Measurements from ENCODE around the gene R3HDM2. TPM values are rescaled to one million over a fixed set of nuclear protein-coding genes. Genes with fewer than 3 reads are reported as not detected.
"Not testable (repeated sequence)": the region's sequence is repeated elsewhere in the genome, so short reads cannot be mapped to it uniquely, and the experiment has no call there.

R3HDM2 gene
- polyA plus RNA-seq, 1 experiment, result 20.0 TPM

DNA sequence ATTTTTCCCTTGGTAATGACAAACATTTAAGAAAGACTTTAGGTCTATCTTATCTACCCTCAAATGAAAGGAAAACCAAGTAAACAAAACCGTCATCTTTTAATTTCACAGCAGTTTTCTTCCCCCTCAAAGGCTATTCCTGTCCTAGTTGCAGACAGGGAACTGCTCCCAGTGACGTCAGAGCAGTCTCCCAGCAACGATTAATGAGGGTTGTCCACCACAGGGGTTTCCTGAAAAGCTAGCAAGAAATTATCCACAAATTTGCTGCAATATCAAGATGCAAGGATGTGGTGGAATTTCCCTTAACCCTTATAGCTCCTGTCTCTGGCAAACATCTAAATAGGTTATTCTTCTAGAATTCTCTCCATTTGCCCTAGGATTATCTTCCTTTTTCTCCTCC, 90.7 kb downstream of the R3HDM2 start:
- POLR2A ChIA-PET, result interaction anchor here (0.6 kb wide), 1 partner anchor 115 kb away, joined by 7 read pairs; the partner anchor contains the start of gene INHBE
- no peak overlapping the region for H3K4me3 ChIP-seq (ENCODE audit: low read depth, low read length)
- H3K27ac ChIP-seq (ENCODE audit: low read depth, low read length), result no peak overlapping the region
- TF ChIP-seq, protein P1, sequence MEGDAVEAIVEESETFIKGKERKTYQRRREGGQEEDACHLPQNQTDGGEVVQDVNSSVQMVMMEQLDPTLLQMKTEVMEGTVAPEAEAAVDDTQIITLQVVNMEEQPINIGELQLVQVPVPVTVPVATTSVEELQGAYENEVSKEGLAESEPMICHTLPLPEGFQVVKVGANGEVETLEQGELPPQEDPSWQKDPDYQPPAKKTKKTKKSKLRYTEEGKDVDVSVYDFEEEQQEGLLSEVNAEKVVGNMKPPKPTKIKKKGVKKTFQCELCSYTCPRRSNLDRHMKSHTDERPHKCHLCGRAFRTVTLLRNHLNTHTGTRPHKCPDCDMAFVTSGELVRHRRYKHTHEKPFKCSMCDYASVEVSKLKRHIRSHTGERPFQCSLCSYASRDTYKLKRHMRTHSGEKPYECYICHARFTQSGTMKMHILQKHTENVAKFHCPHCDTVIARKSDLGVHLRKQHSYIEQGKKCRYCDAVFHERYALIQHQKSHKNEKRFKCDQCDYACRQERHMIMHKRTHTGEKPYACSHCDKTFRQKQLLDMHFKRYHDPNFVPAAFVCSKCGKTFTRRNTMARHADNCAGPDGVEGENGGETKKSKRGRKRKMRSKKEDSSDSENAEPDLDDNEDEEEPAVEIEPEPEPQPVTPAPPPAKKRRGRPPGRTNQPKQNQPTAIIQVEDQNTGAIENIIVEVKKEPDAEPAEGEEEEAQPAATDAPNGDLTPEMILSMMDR (IDR thresholded peaks at IDR 0.05; ENCODE audit: low read depth, low read length), result no peak
- CTCF ChIA-PET, result interaction anchor here (0.6 to 3.4 kb wide), 5 partner anchors 33 to 243 kb away, joined by 3 to 18 read pairs (median 4); no protein-coding TSS in a partner anchor
- no peaks in the 10 kb centered on the region for H3K27me3 ChIP-seq (ENCODE audit: control insufficient read depth, insufficient read depth, low read length)
- H3K9me3 ChIP-seq (ENCODE audit: control insufficient read depth, insufficient read depth, low read length), result no peaks in the 10 kb centered on the region
- DNase-seq (ENCODE audit: low read depth, low spot score), result peak; percentile 16

DNA sequence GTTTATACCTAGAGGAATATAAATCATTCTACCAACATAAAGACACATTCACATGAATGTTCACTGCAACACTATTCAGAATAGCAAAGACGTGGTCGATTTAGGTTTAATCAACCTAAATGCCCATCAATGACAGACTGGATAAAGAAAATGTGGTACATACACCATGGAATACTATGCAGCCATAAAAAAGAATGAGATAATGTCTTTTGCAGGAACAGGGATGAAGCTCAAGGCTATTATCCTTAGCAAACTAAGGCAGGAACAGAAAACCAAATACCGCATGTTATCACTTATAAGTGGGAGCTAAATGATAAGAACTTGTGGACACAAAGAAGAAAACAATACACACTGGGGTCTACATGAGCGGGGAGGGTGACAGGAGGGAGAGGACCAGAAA, 94.5 kb downstream of the R3HDM2 start:
- H3K9me3 ChIP-seq (ENCODE audit: control insufficient read depth, insufficient read depth, low read length); H3K27me3 ChIP-seq (ENCODE audit: control insufficient read depth, insufficient read depth, low read length); H3K27ac ChIP-seq (ENCODE audit: low read depth, low read length); POLR2A ChIA-PET; DNase-seq (ENCODE audit: low read depth, low spot score); H3K4me3 ChIP-seq (ENCODE audit: low read depth, low read length): not testable (repeated sequence)
- CTCF ChIA-PET, result interaction anchor here (0.8 to 1.6 kb wide), 2 partner anchors 117 to 123 kb away, joined by 5 read pairs; partner anchors contain the start of gene GLI1

DNA sequence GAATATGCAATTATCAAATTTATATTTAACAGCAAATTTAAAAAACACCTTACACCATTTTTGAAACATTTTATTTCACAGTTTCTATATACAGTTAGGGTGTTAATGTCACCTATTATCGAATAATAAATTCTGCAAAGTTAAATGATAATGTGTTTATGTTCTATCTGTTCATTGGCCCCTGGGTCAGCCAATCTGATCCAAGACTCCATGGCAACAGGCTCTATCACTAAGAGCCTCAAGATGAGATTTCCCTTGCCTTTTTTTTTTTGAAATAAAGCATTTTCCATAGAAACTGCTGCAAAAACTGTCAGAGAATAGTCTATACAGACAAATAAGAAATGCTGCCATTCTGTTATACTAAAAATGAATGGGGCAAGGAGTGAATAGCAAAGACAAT, 96.6 kb downstream of the R3HDM2 start:
- Histone ChIP-seq H3K27ac (ENCODE audit: low read depth, low read length) (no peak overlapping the region), H3K4me3 (ENCODE audit: low read depth, low read length) (no peak overlapping the region), H3K27me3 (ENCODE audit: control insufficient read depth, insufficient read depth, low read length) (no peaks in the 10 kb centered on the region), H3K9me3 (ENCODE audit: control insufficient read depth, insufficient read depth, low read length) (no peaks in the 10 kb centered on the region)
- TF ChIP-seq, protein P1 (IDR thresholded peaks at IDR 0.05; ENCODE audit: low read depth, low read length), result no peak
- POLR2A ChIA-PET, result no interaction called here
- no peak for DNase-seq (ENCODE audit: low read depth, low spot score)
- CTCF ChIA-PET, result interaction anchor here (1.4 to 3.9 kb wide), 3 partner anchors 27 to 125 kb away, joined by 3 to 10 read pairs (median 4); partner anchors contain the start of gene GLI1

DNA sequence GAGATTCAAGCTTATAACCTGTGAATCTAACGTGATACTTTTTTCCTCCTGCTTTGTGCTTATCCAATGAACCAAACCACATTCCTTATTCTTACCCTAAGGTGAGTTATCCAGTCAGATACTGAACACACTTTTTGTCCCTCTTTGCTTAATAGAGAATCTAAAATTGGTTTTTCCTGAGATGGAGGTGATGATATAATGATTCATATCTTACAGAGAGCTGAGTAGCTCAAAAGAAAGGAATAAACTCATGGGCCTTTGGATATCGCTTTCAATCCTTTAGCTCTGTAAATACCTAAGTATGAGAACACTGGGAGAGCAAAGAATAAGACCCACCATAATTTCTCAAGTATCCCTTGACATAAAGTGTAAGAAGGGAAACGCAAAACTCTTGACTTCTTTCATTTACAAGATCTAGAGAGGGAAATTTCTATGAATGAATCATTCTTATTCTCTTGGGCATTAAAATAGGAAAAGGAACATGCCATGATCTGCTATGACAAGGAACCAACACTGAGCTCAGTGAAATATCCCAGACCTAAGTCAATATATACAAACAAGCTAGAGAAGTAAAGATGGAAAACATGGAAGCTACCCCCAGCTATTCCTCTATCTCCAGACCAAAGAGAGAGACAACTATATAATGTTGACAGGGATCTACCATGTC, 98.1 kb downstream of the R3HDM2 start:
- ChIA-PET CTCF (interaction anchor here (0.7 to 3.9 kb wide), 4 partner anchors 17 to 126 kb away, joined by 4 to 10 read pairs (median 7); partner anchors contain the start of gene GLI1), POLR2A (interaction anchor here (0.5 kb wide), 1 partner anchor 65 kb away, joined by 4 read pairs; no protein-coding TSS in a partner anchor)
- TF ChIP-seq, protein P1 (IDR thresholded peaks at IDR 0.05; ENCODE audit: low read depth, low read length), result no peak
- H3K9me3 ChIP-seq (ENCODE audit: control insufficient read depth, insufficient read depth, low read length), result no peaks in the 10 kb centered on the region; the same call in 1 of the 2 replicates
- H3K27me3 ChIP-seq (ENCODE audit: control insufficient read depth, insufficient read depth, low read length), result no peaks in the 10 kb centered on the region
- DNase-seq (ENCODE audit: low read depth, low spot score), result no peak
- no peak overlapping the region for H3K4me3 ChIP-seq (ENCODE audit: low read depth, low read length)
- H3K27ac ChIP-seq (ENCODE audit: low read depth, low read length), result no peak overlapping the region

DNA sequence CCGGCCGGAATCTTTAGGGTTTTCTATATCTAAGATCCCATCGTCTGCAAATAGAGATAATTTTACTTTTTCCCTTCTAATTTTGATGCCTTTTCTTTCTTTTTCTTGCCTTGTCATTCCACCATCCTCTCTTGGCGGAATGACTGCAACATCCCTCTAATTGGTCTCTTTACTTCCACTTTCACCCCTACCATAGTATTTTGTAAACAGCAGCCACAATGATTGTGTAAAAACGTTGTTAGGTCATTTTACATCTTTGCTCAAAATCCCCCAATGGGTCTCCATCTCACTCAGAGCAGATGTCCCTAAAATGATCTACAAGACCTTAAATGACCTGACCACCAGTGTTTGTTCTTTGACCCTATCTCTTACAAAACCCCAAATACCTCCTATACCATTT, 99.9 kb downstream of the R3HDM2 start:
- Histone ChIP-seq H3K27ac (ENCODE audit: low read depth, low read length) (no peak overlapping the region), H3K9me3 (ENCODE audit: control insufficient read depth, insufficient read depth, low read length) (no peaks in the 10 kb centered on the region; the same call in 1 of the 2 replicates), H3K4me3 (ENCODE audit: low read depth, low read length) (no peak overlapping the region), H3K27me3 (ENCODE audit: control insufficient read depth, insufficient read depth, low read length) (no peaks in the 10 kb centered on the region)
- POLR2A ChIA-PET, result no interaction called here
- TF ChIP-seq, protein P1 (IDR thresholded peaks at IDR 0.05; ENCODE audit: low read depth, low read length), result no peak
- CTCF ChIA-PET, result no interaction called here
- no peak for DNase-seq (ENCODE audit: low read depth, low spot score)
